Measurements from ENCODE around the gene ANKMY1. TPM values are rescaled to one million over a fixed set of nuclear protein-coding genes. Genes with fewer than 3 reads are reported as not detected.

ANKMY1 gene
- total RNA-seq, 1 experiment from 2014 or later, result 85.7 TPM

DNA sequence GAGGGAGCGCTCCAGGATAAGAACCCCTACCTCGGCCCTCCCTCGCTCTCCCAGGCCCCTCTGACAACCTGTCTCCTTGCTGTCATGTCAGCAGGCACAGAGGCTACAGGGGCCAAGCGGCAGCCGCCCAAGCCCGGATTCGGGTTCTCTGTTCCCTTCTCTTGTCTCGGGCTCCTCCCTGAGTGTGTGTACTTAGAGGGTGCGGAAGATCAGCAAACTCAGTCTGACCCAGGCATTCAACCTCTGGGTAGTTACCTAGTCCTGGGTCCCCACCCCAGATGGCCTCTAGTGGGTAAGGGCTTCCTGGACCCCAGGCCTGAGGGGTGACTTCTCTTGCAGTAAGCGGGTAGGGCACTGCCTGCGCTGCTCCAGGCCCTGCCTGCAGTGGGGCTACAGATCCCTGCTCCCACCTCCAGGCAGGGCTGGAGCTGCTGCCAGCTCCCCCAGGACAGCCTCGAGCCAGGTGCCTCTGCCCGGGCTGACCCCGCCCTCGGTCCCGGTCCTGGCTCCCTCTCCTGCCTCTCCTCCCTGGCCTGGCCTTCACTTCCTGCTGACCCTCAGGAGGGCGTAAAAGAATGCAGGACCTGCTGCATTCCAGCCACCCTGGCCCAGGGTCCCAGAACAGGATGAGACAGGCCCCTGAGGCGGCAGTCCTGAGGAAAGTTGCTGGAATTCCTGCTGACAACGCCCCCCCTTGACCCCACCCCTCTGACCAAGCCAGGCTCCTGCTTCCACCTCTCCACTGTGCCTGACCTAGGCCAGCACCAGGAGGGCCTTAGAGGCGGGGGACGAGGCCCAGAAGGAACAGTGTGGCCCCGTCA lies 100.4 kb downstream of the ANKMY1 start:
- Histone ChIP-seq H3K9me2 (ENCODE audit: insufficient read depth) (no peaks in the 10 kb centered on the region), H3K27me3 (ENCODE audit: insufficient read depth, low read depth) (no peaks in the 10 kb centered on the region), H3K36me3 (ENCODE audit: low read depth) (no peaks in the 10 kb centered on the region), H3F3A (ENCODE audit: insufficient read depth, low read depth) (peaks cover 39% of the 10 kb centered on the region), H3K9me3 (ENCODE audit: insufficient read depth, low read depth) (no peaks in the 10 kb centered on the region), H3K79me2 (ENCODE audit: low read depth) (peaks cover 17% of the 10 kb centered on the region), H2AFZ (no peak overlapping the region), H4K20me1 (ENCODE audit: insufficient read depth) (peaks cover 13% of the 10 kb centered on the region), H3K4me2 (peak overlapping the region; percentile 72), H3K4me1 (replicated peaks; ENCODE audit: insufficient read depth) (peaks cover 56% of the 10 kb centered on the region), H3K4me3 (peak overlapping the region; percentile 28; the same call in 1 of the 2 replicates), H3K27ac (peak overlapping the region; percentile 84)
- ChIA-PET CTCF (interaction anchor here (0.7 to 1.4 kb wide), 4 partner anchors 11 to 122 kb away, joined by 3 to 6 read pairs (median 4); no protein-coding TSS in a partner anchor), POLR2A (ENCODE audit: unreplicated experiment) (interaction anchor here (0.5 to 0.8 kb wide), 3 partner anchors 70 to 123 kb away, joined by 5 to 6 read pairs (median 6); no protein-coding TSS in a partner anchor)
- intact Hi-C loops (cut with micrococcal nuclease; ENCODE audit: unreplicated experiment), result loop anchor here (1.0 to 10.0 kb wide), 5 partner anchors 23 to 441 kb away; no protein-coding TSS in a partner anchor
- no TSS peak for BruUV-seq (replicated peaks)
- TF ChIP-seq, protein P1, sequence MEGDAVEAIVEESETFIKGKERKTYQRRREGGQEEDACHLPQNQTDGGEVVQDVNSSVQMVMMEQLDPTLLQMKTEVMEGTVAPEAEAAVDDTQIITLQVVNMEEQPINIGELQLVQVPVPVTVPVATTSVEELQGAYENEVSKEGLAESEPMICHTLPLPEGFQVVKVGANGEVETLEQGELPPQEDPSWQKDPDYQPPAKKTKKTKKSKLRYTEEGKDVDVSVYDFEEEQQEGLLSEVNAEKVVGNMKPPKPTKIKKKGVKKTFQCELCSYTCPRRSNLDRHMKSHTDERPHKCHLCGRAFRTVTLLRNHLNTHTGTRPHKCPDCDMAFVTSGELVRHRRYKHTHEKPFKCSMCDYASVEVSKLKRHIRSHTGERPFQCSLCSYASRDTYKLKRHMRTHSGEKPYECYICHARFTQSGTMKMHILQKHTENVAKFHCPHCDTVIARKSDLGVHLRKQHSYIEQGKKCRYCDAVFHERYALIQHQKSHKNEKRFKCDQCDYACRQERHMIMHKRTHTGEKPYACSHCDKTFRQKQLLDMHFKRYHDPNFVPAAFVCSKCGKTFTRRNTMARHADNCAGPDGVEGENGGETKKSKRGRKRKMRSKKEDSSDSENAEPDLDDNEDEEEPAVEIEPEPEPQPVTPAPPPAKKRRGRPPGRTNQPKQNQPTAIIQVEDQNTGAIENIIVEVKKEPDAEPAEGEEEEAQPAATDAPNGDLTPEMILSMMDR (conservative IDR thresholded peaks at IDR 0.05), result no peak
- DNase-seq, result peak; percentile 96 to 98

DNA sequence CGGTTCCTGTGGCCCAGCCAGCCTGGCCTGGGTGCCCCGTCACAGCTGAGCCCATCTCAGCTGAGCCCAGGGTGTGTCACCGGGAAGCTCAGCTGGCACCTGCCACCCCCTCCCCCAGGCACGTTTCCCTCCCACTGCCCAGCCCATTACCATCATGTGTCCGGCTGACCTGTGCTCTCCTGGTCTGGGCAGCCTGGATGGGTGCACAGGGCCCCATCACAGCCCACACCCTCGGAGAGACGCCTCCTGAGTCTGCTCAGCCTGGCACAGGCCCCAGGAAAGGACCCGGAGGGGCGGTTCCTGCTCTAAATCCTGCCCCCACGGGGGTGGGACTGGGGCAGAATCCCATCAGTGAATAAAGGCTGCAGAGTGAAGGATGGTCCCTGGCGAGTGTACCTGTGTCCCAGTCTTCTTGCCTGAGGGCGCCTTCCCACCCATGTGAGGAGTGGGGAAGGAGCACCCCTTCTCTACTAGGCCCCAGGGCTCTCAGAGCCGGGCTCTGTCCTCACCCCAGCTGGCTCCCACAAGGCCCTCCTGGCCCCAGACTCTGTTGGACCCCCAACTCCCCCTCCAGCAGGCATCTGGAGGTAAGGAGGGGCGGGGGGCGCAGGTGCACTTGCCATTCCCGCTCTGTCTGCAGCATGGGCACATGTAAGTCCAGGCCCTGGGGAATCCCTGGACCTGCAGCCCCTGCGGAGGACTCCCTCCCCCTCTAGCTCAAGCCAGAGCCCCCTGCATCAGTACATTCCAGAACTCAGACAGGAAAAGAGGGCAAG lies 101.2 kb downstream of the ANKMY1 start:
- no TSS peak for BruUV-seq (replicated peaks)
- Histone ChIP-seq H3K4me3 (peak overlapping the region; percentile 2; the same call in 1 of the 2 replicates), H3K9me2 (ENCODE audit: insufficient read depth) (no peaks in the 10 kb centered on the region), H2AFZ (no peak overlapping the region), H3K9me3 (ENCODE audit: insufficient read depth, low read depth) (no peaks in the 10 kb centered on the region), H3K27ac (peak overlapping the region; percentile 84), H3F3A (ENCODE audit: insufficient read depth, low read depth) (peaks cover 40% of the 10 kb centered on the region), H3K4me1 (replicated peaks; ENCODE audit: insufficient read depth) (peaks cover 64% of the 10 kb centered on the region), H3K36me3 (ENCODE audit: low read depth) (no peaks in the 10 kb centered on the region), H4K20me1 (ENCODE audit: insufficient read depth) (peaks cover 13% of the 10 kb centered on the region), H3K79me2 (ENCODE audit: low read depth) (peaks cover 17% of the 10 kb centered on the region), H3K4me2 (peak overlapping the region; percentile 72), H3K27me3 (ENCODE audit: insufficient read depth, low read depth) (no peaks in the 10 kb centered on the region)
- POLR2A ChIA-PET (ENCODE audit: unreplicated experiment), result interaction anchor here (0.5 to 1.3 kb wide), 5 partner anchors 23 to 129 kb away, joined by 3 to 7 read pairs (median 6); partner anchors contain the start of gene CAPN10
- intact Hi-C loops (cut with micrococcal nuclease; ENCODE audit: unreplicated experiment), result loop anchor here (1.0 to 10.0 kb wide), 5 partner anchors 86 to 442 kb away; no protein-coding TSS in a partner anchor
- TF ChIP-seq, protein P1 (conservative IDR thresholded peaks at IDR 0.05), result no peak
- no peak for TF ChIP-seq EZH2 (IDR thresholded peaks at IDR 0.05; ENCODE audit: low read depth)
- CTCF ChIA-PET, result interaction anchor here (0.6 to 1.4 kb wide), 3 partner anchors 12 to 223 kb away, joined by 3 to 10 read pairs (median 3); no protein-coding TSS in a partner anchor
- DNase-seq, result peak; percentile 64 to 95
